GM10248 (cell line): ENCODE results near the gene STAT3.
"Not testable (repeated sequence)": the region's sequence is repeated elsewhere in the genome, so short reads cannot be mapped to it uniquely, and the experiment has no call there.

ENCODE experiments used
- CTCF ChIA-PET: fragments of 300-600 bp; sonication (Branson Sonifier 250); formaldehyde crosslinking; extraction: SDS; loops from one replicate; lab custom pipeline; 2021; ENCODE audit warnings: antibody characterized with exemption; lab: Yijun Ruan, JAX
- POLR2A ChIA-PET: fragments of 350-650 bp; sonication (Branson Sonifier 250); formaldehyde crosslinking; extraction: SDS; loops from one replicate; lab custom pipeline; 2020; ENCODE audit warnings: antibody characterized with exemption; lab: Yijun Ruan, JAX
- DNase-seq: peaks from one replicate; pipeline ENCODE4 v3.0.0; 2012; ENCODE audit errors: extremely low spot score
- CTCF ChIP-seq: IDR thresholded peaks from 2 replicates; pipeline ENCODE4 v1.5.1; 2012; ENCODE audit warnings: mild to moderate bottlenecking, low read depth; ENCODE audit errors: extremely low read depth, missing control alignments, control extremely low read depth

STAT3 gene

GRCh38 chr17:42405963-42406495 lies 17.8 kb upstream of the STAT3 start:
- CTCF ChIA-PET, result interaction anchor here (0.6 to 30.0 kb wide), 42 partner anchors 9 to 334 kb away, joined by 3 to 890 read pairs (median 4); partner anchors contain the start of gene STAT3
- TF ChIP-seq CTCF, result peak; percentile 95
- peak; percentile 82 for DNase-seq
- POLR2A ChIA-PET, result interaction anchor here (0.6 to 1.3 kb wide), 2 partner anchors 17 to 143 kb away, joined by 3 to 4 read pairs; partner anchors contain the start of gene STAT3

- POLR2A ChIA-PET, result no interaction called here
- CTCF ChIA-PET, result interaction anchor here (0.7 to 30.0 kb wide), 14 partner anchors 12 to 287 kb away, joined by 3 to 890 read pairs (median 5); partner anchors contain the start of genes CAVIN1 and STAT3
Measured at GRCh38 chr17:42405076-42405475, 16.8 kb upstream of the STAT3 start.

GRCh38 chr17:42404326-42405055 lies 16.2 kb upstream of the STAT3 start:
- ChIA-PET CTCF (interaction anchor here (0.7 to 30.0 kb wide), 21 partner anchors 9 to 210 kb away, joined by 3 to 890 read pairs (median 6); partner anchors contain the start of genes CAVIN1, GHDC and STAT3), POLR2A (no interaction called here)
- TF ChIP-seq CTCF, result no peak
- no peak for DNase-seq

More at GRCh38 chr17:42405076-42405475, 16.8 kb upstream of the STAT3 start:
- no peak for DNase-seq
- no peak for TF ChIP-seq CTCF

- peak; percentile 76 for DNase-seq
Measured at GRCh38 chr17:42403150-42403549, 14.9 kb upstream of the STAT3 start.

GRCh38 chr17:42402117-42402516 lies 13.9 kb upstream of the STAT3 start:
- no peak for TF ChIP-seq CTCF

More at GRCh38 chr17:42403150-42403549, 14.9 kb upstream of the STAT3 start:
- ChIA-PET CTCF (interaction anchor here (0.7 to 30.0 kb wide), 36 partner anchors 8 to 436 kb away, joined by 3 to 890 read pairs (median 4); partner anchors contain the start of genes CNP, GHDC and STAT3), POLR2A (interaction anchor here (0.6 to 1.2 kb wide), 2 partner anchors 15 to 84 kb away, joined by 4 to 5 read pairs; partner anchors contain the start of gene STAT3)
- TF ChIP-seq CTCF, result peak; percentile 83

GRCh38 chr17:42400844-42401375 lies 12.7 kb upstream of the STAT3 start:
- CTCF ChIA-PET, result interaction anchor here (0.8 to 30.0 kb wide), 3 partner anchors 22 to 117 kb away, joined by 3 to 890 read pairs (median 3); partner anchors contain the start of gene CAVIN1
- DNase-seq, POLR2A ChIA-PET: not testable (repeated sequence)

More at GRCh38 chr17:42402117-42402516, 13.9 kb upstream of the STAT3 start:
- no peak for DNase-seq
- POLR2A ChIA-PET, result no interaction called here
- CTCF ChIA-PET, result interaction anchor here (1.0 to 30.0 kb wide), 12 partner anchors 10 to 284 kb away, joined by 4 to 890 read pairs (median 8); partner anchors contain the start of gene STAT3
